NCI-H524 (cell line): ENCODE data around the gene BRD7.

Experiments
- DNase-seq, 2 experiments: peaks; one replicate each; lab custom pipeline; 2025; lab: John Stamatoyannopoulos, UW

Gene BRD7

GRCh38 chr16:50290856-50291255, 77.9 kb downstream of the BRD7 start:
- DNase-seq = no peak

GRCh38 chr16:50289950-50290764, 78.6 kb downstream of the BRD7 start:
- no peak for DNase-seq

- DNase-seq = no peak
These were observed 79.9 kb downstream of the BRD7 start for GRCh38 chr16:50288920-50289319.

GRCh38 chr16:50288026-50288425, 80.8 kb downstream of the BRD7 start:
- no peak for DNase-seq

GRCh38 chr16:50286681-50287080, 82.1 kb downstream of the BRD7 start:
- DNase-seq = no peak

GRCh38 chr16:50285406-50286003, 83.3 kb downstream of the BRD7 start:
- DNase-seq = no peak

- peak; percentile 70 to 78 for DNase-seq
These were observed 84.5 kb downstream of the BRD7 start for GRCh38 chr16:50284131-50284911.

GRCh38 chr16:50282955-50283631, 85.7 kb downstream of the BRD7 start:
- DNase-seq = no peak

- no peak for DNase-seq
These were observed 86.7 kb downstream of the BRD7 start for GRCh38 chr16:50282010-50282538.

- no peak for DNase-seq
These were observed 87.3 kb downstream of the BRD7 start for GRCh38 chr16:50281391-50282009.

- no peak for DNase-seq
These were observed 87.9 kb downstream of the BRD7 start for GRCh38 chr16:50280932-50281331.

- no peak for DNase-seq
These were observed 89.3 kb downstream of the BRD7 start for GRCh38 chr16:50279504-50279865.

- no peak for DNase-seq
These were observed 90.5 kb downstream of the BRD7 start for GRCh38 chr16:50278251-50278650.

- no peak for DNase-seq
These were observed 91.8 kb downstream of the BRD7 start for GRCh38 chr16:50276801-50277555.

- DNase-seq = no peak
These were observed 92.5 kb downstream of the BRD7 start for GRCh38 chr16:50276326-50276640.

- DNase-seq = no peak
These were observed 93.1 kb downstream of the BRD7 start for GRCh38 chr16:50275428-50276325.

GRCh38 chr16:50275098-50275415, 93.7 kb downstream of the BRD7 start:
- DNase-seq = no peak

GRCh38 chr16:50274326-50275097, 94.3 kb downstream of the BRD7 start:
- DNase-seq = no peak

- DNase-seq = no peak
These were observed 94.9 kb downstream of the BRD7 start for GRCh38 chr16:50273888-50274325.

GRCh38 chr16:50273382-50273690, 95.5 kb downstream of the BRD7 start:
- no peak for DNase-seq
